Measurements from ENCODE around the gene ARV1. TPM values are rescaled to one million over a fixed set of nuclear protein-coding genes. Genes with fewer than 3 reads are reported as not detected.

Gene ARV1
- total and polyA plus RNA-seq, 2 of the 13 experiments (the other 11 are each of a cell fraction or from before 2014, with no cell fraction given) = 13.0 to 15.2 TPM

DNA sequence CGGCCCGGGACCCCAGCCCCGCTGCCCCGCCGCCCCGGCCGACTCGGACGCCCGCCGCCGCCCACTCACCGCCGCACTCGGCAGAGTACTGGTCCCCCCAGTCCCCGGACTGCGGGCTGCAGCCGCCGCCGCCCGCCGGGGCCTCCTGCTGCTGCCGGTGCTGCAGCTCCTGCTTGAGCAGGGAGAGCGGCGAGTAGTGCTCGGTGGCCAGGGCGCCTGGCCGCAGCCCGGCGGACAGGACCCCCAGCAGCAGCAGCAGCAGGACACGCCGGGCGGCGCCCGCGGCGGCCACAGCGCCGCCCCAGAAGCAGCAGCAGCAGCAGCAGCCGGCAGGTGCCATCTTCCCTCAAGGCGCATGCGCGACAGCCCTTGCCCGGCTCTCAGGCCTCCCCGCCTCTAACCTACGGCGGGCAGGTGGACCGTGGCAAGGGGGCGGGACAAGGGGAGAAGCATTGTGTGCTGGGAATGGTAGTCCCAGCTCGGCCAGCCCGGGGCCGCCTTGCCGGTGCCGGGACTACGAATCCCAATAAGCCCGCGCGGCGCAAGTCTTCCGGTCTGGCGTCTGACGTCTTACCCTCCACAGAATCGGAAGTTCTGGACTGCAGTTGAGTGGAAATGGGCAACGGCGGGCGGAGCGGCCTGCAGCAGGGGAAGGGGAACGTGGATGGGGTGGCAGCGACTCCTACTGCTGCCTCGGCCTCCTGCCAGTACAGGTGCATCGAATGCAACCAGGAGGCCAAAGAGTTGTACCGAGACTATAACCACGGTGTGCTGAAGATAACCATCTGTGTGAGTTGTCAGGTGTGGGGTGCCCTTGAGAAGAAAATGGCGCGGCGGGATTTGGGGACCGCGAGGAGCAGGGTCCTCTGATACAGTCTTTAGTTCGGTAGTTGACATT lies at the start of gene ARV1, which contains the start of gene TTC13 (continued):
- TF ChIP-seq, protein P1, sequence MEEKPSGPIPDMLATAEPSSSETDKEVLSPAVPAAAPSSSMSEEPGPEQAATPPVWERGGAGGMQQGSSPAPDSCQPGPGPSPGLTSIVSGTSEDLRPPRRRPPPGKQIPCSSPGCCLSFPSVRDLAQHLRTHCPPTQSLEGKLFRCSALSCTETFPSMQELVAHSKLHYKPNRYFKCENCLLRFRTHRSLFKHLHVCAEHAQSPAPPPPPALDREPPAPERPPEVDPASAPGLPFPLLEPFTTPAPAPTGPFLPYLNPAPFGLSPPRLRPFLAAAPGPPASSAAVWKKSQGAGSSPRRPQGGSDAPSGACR (CRISPR knock-in tag; IDR thresholded peaks at IDR 0.05) = no peak
- TF ChIP-seq SP4 (CRISPR knock-in tag; IDR thresholded peaks at IDR 0.05) (peak; percentile 97), HOXA7 (CRISPR knock-in tag; IDR thresholded peaks at IDR 0.05) (no peak), ATF1 (CRISPR knock-in tag; IDR thresholded peaks at IDR 0.05) (peak; percentile 94), ZNF747 (CRISPR knock-in tag; IDR thresholded peaks at IDR 0.05; ENCODE audit: borderline replicate concordance) (peak; percentile 69; the same call in 1 of the 2 replicates), NCOA2 (CRISPR knock-in tag; IDR thresholded peaks at IDR 0.05) (no peak), TBL1XR1 (IDR thresholded peaks at IDR 0.05; ENCODE audit: borderline replicate concordance, low read length, partially characterized antibody) (peak; percentile 60), CHCHD3 (CRISPR knock-in tag; IDR thresholded peaks at IDR 0.05) (no peak), ARNT (IDR thresholded peaks at IDR 0.05) (no peak), SP1 (IDR thresholded peaks at IDR 0.05) (no peak), SP1 (CRISPR knock-in tag; IDR thresholded peaks at IDR 0.05) (peak; percentile 94), NONO (IDR thresholded peaks at IDR 0.05) (no peak), NONO (CRISPR knock-in tag; conservative IDR thresholded peaks at IDR 0.05) (peak; percentile 88), HIVEP1 (CRISPR knock-in tag; IDR thresholded peaks at IDR 0.05) (peak; percentile 73; the same call in 1 of the 2 replicates), NR2C2 (CRISPR knock-in tag; IDR thresholded peaks at IDR 0.05; ENCODE audit: borderline replicate concordance) (peak; percentile 90), RFX3 (CRISPR knock-in tag; IDR thresholded peaks at IDR 0.05) (no peak), RFXANK (CRISPR knock-in tag; IDR thresholded peaks at IDR 0.05) (no peak), ZNF143 (CRISPR knock-in tag; IDR thresholded peaks at IDR 0.05) (peak; percentile 99), ELF1 (CRISPR knock-in tag; IDR thresholded peaks at IDR 0.05) (peak; percentile 99), ZNF781 (CRISPR knock-in tag; IDR thresholded peaks at IDR 0.05; ENCODE audit: borderline replicate concordance, not compliant biosample characterization) (peak; percentile 89)
- TF ChIP-seq, protein P2, sequence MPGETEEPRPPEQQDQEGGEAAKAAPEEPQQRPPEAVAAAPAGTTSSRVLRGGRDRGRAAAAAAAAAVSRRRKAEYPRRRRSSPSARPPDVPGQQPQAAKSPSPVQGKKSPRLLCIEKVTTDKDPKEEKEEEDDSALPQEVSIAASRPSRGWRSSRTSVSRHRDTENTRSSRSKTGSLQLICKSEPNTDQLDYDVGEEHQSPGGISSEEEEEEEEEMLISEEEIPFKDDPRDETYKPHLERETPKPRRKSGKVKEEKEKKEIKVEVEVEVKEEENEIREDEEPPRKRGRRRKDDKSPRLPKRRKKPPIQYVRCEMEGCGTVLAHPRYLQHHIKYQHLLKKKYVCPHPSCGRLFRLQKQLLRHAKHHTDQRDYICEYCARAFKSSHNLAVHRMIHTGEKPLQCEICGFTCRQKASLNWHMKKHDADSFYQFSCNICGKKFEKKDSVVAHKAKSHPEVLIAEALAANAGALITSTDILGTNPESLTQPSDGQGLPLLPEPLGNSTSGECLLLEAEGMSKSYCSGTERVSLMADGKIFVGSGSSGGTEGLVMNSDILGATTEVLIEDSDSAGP (CRISPR knock-in tag; IDR thresholded peaks at IDR 0.05; ENCODE audit: borderline replicate concordance) = peak; percentile 61
- TF ChIP-seq, protein P3, sequence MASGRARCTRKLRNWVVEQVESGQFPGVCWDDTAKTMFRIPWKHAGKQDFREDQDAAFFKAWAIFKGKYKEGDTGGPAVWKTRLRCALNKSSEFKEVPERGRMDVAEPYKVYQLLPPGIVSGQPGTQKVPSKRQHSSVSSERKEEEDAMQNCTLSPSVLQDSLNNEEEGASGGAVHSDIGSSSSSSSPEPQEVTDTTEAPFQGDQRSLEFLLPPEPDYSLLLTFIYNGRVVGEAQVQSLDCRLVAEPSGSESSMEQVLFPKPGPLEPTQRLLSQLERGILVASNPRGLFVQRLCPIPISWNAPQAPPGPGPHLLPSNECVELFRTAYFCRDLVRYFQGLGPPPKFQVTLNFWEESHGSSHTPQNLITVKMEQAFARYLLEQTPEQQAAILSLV (CRISPR knock-in tag; IDR thresholded peaks at IDR 0.05; ENCODE audit: borderline replicate concordance) = peak; percentile 84
- TF ChIP-seq, protein P4, sequence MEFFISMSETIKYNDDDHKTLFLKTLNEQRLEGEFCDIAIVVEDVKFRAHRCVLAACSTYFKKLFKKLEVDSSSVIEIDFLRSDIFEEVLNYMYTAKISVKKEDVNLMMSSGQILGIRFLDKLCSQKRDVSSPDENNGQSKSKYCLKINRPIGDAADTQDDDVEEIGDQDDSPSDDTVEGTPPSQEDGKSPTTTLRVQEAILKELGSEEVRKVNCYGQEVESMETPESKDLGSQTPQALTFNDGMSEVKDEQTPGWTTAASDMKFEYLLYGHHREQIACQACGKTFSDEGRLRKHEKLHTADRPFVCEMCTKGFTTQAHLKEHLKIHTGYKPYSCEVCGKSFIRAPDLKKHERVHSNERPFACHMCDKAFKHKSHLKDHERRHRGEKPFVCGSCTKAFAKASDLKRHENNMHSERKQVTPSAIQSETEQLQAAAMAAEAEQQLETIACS (CRISPR knock-in tag; IDR thresholded peaks at IDR 0.05) = no peak
- TF ChIP-seq, protein P5, sequence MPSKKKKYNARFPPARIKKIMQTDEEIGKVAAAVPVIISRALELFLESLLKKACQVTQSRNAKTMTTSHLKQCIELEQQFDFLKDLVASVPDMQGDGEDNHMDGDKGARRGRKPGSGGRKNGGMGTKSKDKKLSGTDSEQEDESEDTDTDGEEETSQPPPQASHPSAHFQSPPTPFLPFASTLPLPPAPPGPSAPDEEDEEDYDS (CRISPR knock-in tag; IDR thresholded peaks at IDR 0.05) = peak; percentile 68; the same call in 1 of the 2 replicates
- TF ChIP-seq, protein P6, sequence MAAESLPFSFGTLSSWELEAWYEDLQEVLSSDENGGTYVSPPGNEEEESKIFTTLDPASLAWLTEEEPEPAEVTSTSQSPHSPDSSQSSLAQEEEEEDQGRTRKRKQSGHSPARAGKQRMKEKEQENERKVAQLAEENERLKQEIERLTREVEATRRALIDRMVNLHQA (CRISPR knock-in tag; IDR thresholded peaks at IDR 0.05) = no peak

Data from HepG2 (cell line).